CD4-positive, alpha-beta T cell treated with Interleukin-1 beta for 1 hour (primary cell): Measurements from ENCODE around the gene PRKCH.

Source experiments
- DNase-seq, 2 donors: peaks; one replicate each; pipeline ENCODE4 v3.0.0-alpha.2; 2020 to 2022

The PRKCH gene

DNA sequence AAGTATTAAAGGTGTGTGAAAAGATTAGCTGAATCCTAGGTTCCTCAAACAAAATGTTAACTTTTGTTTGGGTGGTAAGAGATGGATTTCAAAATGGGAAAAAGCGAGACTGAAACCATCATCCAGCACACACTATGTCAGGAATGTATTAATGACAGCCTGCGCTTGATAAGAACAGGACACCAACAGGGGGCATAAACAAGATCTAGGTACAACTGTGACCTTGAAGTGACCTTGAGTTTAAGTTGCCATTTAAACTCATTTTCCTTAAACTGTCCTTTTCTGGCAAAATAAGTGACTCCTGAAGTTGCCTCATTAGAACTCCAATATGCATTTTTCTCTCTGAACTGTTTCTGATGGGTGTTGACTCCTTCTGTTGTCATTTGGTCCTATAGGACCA lies 17.1 kb downstream of the PRKCH start:
- no peak for DNase-seq

DNA sequence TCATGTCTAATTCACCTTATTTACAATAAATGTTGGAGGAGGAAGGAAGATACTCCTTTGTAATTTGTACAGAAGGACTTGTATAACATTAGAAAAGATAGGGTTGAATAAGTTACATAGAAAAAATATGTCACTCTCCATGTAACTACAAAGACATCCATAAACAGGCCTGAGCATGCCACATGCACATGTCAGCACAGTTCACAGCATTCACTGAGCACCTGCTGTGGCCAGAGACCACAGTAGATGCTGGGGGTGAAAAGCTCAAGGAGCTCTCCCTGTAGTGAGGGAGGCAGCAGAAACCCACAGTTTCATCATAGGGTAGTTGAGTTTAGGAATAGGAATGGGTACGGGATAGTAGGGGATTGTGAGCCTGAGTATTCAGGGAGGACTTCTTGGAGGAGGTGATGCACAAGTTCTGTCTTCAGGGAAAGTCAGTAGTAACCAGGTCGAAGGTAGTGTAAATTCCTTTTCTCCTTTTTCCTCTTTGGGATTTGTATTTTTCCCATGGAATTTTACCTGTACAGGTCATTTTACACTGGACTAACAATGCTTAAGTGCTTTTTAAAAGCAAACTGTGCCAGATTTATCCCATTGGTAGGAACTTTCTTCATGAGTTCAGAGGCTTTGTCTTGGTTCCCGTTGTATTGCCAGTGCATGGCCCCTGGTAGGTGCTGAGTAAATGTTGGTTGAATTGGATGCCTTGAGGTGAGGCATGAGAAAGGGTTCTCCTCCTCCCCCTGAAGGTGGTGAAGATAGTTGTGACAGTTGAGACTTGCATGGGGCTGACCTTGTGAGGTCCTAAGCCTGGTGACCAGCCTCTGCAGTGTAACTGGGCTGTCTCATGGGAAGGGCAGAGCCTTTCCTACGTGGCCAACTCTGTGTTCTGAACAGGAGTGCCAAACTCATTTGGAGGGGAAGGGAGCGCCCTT lies 20.2 kb downstream of the PRKCH start:
- no peak for DNase-seq

DNA sequence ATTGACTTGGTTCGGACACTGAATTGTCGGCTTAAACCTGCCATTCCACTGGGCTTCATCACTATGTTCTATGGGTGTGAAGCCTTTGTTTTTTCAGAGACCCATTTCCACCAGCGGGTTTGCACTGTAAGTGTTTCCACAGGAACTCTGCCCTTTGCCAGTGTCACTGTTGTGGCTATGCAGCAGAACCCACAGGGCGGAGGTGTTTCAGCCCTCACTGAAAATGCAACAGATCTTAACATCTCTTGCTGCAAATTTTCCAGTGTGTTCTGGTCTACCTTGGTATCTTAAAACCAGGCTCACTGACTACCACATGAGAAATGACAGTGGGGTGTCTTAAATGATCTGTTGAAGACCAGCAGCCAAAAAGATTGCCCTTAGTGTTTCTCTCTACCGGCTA lies 21.1 kb downstream of the PRKCH start:
- peak; percentile 81 to 87 for DNase-seq

DNA sequence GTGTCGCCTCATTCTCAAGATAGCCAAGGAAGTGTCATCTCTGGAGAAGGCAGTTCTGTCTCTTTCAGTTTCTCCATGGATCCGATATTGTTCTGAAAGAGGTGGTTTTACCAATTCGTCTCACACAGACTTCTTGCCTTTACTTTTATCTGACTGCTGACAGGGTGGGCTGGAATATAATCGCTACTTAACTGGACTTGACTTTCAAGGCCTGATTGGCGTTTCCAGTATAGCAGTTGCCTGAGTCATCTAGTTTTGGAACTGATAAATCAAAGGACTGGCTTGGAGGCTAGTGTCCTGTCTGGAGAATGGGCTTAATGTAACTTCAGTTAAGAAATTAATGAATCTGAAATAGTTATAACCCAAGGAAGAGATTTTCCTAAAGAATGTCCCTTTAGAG lies 21.6 kb downstream of the PRKCH start:
- no peak for DNase-seq

DNA sequence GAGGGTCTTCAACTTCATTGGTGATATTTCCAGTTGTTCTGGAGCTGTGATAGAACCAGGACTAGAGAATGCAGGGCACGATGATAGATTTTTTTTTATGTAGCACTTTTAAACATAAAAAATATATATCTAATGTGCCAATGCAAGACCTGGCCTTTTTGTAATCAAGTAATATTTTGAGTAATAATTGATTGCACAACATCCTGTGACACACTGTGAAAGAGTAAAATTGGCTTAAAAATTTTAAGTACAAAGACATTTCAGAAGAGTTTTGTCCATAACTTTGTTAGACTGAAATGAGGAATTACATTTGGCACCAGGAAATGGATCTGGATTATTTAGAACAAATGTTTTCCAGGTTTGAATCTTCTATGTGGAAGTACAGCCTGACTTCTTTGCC lies 22.1 kb downstream of the PRKCH start:
- DNase-seq = no peak

DNA sequence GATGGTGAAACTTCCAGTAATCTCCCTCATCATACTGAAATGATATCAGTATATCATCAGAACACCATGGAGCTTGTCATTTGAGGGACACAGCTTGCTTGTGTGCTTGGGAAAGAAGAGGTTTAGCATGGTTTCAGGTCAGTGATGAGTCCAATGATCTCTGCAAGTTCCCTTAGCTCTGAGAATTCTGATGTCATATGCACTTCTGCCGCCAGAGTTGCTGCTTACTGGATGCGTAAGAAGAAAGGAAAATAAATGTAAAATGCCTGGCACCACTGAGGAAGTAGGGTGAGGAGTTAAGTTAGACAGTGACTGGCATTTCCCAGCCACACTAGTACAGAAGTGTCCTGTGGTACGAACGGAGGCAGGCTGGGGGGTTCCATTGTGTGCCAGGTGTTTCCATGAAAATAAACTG lies 22.6 kb downstream of the PRKCH start:
- DNase-seq = peak in 1 of 2 donors; percentile 55

DNA sequence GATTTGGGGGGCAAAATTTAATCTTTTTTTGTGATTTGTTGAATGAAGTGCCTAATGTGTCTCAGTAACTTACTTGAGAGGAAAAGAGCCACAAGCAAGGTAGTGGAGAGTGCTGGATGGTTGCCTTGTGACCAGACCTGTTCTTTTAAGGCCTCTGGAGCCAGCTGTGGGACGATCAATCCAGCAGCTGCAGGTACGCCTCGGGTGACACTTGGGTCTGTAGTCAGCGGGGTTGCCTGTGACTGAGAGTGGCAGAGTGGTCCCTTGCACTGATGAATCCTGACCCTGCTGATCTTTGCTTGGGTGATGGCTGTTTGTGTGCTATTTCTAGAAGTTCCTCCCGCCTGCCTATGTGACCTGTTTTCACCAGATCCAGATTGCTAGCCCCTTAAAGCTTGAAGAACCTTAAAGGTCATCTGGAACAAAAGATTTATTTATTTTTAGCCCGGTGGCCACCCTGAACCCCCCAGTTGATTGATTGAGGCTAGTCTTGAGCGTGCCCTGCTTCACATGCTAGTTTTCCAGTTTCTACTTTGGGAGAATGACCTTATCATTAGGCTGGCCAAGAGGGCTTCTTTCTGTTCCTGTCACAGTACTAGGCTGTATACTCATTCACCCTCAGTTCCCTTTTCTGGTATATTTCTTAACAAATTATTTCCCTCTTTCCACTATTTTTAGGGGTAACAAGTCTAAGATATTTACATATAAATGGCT lies 23.2 kb downstream of the PRKCH start:
- DNase-seq = no peak

DNA sequence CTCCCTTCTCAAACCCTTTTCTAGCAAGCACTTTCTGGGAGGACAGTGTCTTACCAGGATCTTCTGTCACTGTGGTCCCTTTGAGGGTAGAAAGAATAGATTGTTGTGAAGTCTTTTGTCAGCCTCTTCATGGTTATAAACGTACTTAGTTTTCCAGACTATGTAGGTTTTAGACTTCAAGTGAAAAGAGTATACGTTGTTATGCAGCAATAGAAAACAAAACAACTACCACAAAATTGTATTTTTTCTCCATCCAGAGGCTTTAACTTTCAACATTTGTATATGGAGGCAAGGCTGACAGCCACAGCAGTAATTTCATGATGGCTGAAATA lies 23.7 kb downstream of the PRKCH start:
- DNase-seq = no peak

DNA sequence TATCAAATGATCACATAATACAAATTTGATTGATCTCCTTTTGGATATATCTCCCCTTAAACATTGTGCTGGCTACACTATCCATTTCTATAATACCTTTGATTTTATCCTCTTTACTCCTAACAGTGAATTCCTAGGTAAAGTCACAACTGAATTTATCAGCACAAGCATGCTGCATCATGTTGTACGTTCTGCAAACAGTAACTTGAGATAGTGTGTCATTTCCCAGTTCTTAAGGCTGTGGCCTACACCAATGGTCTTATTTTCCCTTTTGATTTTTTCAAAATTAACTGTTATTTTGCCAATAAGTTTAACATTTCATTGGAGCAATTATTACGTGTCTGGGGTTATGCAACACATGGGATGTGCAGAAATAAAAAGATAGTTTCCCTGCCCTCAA lies 24.8 kb downstream of the PRKCH start:
- DNase-seq = no peak

DNA sequence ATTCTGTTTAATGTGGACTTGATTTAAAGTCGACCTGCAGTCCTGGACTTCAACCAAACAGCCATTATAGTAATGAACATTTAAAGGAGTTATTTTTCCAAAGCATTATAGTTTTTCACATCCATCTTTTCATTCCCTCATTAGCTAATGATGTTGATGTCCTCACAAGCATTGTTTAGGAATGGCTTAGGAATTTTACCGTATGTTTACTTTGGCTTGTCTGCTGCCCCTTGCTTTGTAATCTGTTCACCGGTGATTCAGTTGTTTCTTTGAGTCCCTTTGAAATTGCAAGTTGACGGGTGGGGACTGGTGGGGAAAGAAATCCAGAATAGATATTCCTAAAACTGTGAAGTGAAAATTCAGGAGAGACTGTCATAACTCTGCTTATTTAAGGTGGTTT lies 25.4 kb downstream of the PRKCH start:
- DNase-seq = no peak

DNA sequence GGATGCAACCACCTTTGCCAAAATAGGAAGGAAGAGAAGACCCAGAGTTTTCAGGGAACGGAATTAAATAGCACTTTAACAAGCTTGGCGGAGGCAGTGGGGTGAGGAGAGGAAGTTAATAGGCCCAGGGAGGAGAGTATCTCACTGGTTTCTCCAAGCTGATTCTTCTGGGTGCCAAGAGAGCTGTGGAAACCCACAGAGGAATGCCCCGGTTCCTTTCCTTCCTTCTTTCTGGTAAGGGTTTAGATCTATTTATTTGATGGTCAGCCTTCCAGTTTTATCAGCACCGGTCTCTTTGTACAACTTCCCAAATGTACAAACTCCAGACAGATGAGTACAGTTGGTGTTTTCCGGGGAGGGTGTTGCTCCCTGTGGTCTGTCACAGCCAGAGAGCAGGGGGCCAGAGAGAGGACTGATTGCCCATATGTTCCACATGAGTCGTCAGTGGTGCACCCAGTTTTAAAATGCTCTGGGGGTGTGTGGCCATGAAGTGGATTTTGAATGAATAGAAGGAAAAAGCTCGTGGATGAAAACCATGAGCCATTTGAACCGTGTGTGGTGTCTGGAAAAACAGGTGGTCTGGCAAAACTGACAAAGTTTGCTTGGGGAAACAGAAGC lies 26.6 kb downstream of the PRKCH start:
- no peak for DNase-seq

DNA sequence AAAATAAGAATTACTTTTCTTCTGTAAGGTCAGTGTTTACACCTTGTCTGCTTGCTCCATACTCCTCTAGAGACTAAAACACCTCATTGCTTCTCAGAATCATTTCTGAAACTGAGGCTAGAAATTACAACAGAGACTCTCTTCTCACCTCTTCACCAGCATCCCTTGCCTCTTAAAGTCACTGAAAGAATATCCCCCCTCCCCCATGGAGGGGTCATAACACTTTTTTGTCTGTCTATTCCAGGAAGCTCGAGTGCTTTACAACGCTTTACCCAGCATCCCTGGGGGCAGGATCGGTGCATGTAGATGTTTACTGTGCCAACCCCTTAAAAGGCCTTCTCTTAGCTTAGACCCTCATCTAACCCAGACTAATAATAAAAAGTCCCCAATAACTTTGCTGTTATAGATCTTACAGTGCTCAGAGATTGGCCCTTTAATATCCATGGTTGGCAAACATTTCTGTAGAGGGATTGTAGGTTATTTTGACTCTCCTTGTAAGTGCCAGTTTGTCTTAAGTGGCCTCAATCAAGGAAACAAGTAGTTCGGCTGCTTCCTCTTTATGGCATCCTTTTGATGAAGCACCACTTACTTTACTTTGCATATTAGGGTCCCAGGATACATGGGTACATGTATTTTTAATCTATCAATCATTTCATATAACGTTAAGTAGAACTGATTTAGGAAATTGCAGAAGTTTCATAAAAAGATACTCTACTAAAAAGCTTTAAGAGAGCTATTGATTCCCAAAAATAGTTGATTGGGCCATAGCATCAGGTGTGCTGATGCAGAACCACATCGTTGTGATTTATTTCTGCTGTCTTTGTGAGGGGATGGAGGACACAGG lies 29.3 kb downstream of the PRKCH start:
- no peak for DNase-seq

DNA sequence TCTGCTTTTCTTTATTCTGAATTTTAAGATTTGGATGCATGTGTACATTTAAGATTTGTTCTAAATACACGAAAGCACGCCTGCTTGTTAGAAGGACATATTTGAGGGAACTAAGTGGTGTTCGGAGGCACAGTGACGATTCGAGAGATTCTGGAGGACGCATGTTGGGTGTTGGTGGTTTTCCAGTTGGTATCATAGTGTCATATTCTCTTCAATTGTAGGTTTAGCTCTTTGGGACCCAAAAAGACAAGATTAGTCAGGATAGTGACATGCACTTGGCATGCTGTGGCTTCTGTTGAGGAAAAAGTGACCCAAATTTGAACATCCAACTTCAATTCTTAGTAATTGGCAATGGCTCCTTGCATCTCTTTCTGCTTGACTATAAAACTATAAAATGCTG lies 30.1 kb downstream of the PRKCH start:
- DNase-seq = no peak

DNA sequence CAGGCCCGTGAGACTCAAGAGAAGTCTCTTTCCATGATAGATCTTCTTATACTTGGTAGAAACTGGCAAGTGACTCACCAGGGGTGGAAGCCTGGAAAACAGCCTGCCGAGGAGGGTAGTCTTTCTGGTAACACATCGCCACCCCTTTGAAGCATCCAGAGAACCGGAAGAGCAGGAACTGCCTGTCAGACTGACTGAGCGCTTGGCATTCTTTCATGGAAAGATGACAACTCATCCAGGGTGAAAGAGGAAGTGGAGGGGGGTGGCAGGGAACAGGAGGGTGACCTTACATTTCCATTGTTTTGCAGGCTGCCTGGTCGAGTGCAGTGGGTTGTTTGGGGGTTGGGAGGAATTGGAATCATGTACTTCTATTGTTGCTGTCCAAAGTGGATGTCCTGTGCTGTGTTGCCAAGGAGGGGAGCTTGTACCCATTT lies 34.5 kb downstream of the PRKCH start:
- peak in 1 of 2 donors; percentile 32 for DNase-seq

DNA sequence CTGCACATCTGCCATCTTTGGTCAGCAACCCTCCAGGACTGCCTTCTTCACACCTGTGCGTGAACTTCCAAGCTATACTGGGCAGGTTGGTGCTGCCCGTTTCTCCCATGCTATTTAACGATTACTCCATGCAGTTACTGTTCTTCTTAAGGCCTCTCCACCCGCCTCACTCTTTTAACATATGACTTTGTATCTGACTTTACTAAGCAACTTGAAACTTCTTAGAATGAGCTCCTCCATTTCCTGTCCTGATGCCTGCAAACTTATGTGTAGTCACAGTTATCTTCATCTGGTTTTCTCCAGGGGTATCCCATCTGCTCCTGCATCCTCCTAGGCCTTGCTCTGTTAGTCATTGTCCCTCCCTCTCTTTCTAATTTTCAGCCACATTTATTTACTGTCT lies 35.7 kb downstream of the PRKCH start:
- no peak for DNase-seq

DNA sequence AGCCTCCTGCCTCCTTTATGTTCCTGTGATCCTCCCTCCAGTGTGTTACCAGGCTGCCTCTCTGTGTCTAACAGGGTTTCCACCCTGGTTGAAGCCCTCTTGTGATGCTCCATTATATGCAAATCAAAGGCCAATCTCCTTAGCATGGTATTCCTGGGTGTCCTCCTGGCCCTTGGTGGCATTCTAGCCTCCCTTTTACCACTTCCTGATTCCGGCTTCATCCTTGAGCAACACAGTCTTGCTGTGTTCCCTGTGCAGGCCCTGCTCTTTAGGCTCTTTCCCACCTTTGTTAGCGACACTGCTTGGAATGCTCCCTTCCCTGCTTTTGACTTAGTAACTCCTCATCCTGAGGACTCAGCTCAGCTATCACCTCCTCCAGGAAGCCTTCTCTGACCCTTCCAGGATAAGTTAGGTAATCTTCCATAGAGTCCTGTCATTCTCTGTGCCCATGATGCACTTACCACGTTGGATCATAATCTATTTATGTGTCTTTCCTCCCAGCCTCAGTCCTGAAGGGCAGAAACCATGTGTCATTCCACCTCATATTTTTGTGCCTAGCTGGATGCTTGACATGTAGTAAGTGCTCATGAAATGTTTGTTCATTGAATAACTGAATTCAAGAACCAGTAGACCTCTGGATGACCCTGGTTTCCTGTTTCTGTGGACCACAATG lies 37.3 kb downstream of the PRKCH start:
- no peak for DNase-seq

DNA sequence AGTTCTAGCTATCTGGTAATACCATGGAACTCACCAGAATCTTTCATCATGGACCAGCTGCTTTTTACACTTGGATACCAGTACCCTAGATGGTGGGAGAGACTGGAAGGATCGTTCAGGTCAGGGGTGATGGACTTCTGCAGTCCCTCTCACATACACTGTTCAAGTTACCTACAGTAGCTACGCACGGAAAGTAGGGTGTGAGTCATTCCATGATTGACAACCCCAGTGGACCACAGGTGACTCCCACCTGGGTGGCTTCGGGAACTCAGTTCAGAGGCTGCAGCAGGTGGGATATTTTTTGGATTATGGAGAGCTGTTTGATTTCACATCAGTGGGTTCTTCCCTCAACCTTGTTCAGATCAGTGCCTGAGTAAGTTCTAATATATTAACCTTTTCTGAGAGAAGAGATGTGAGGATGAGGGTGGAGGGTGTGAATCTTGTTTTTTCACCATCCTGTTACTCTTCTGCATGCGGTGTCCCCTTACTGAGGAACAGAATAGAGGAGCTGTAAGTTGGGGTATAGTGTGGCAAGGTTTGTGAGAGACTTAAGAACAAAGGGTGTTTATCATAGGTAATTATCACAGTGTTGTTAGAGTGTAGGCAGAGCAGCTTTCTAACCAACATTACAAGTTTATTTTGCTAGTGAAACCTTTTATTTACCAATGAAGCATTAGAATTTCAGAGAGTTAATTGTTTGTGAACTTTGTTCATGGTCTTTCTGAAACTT lies 39.6 kb downstream of the PRKCH start:
- no peak for DNase-seq

DNA sequence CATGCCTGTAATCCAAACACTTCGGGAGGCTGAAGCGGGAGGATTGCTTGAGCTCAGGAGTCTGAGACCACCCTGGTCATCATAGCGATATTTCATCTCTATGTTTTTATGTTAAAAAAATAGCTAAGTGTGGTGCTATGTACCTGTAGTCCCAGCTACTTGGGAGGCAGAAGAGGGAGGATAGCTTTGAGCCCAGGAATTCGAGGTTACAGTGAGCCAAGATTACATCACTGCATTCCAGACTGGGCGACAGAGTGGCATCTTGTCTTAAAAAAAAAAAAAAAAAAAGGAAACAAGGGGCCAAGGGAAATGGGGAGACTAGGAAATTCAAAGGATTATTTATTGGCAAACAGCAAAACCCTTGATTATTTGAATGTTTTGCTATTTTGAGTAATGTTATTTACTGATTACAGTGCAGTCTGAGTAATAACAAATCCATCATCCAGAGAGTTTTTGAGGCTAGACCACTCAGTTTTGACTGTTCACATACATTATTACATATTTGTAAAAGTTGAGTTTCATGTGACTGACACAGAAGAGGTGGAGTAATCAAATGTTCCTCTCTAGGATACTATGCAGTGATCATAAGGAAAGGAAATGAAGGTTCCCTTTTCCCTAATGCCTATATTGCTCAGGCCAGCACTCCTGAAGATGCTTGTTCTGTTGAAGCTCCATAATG lies 40.8 kb downstream of the PRKCH start:
- no peak for DNase-seq

DNA sequence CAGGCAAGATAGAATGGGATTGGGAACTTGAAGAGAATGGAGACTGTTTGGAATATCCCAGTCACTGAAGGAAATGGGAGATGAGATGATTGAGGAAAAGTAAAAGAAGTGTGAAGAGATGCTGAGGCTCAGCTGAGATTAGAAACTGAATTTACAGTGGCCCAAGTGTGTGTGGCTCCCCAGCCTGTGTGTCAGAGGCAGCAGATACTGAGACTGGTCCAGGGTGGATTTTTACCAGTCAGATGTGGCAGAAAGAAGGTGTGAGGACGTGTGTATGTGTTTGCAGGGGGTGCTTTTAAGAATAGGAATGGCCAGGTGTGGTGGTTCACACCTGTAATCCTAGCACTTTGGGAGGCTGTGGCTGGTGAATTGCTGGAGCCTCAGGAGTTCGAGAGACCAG lies 42.9 kb downstream of the PRKCH start:
- no peak for DNase-seq

DNA sequence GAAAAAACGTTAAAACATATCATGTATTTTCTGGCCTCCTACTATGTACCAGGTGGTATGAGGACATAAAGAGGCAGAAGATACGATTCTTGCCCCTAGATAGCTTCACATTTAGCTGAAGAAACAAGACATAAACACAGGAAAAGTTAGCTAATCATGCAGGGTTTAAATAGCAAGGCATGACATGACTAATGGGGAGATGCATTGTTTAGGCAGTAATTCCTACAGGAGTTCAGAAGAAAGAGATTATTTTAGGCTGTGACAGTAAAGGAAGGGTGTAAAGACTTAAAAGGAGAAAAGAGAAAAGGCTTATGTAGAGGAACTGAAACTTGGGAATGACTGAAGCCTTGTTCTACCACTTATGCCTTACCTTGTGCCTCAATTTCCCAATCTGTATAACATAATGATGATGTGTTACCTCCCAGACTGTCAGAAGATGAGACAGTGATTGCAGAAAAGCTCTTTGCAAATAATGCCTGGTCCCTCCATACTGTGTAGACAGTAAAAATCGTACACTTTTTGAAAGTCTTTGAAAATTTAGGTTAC lies 44.4 kb downstream of the PRKCH start:
- DNase-seq = no peak
